Spleen (tissue), 11 donors: ENCODE results near the gene LIPJ. TPM values are rescaled to one million over a fixed set of nuclear protein-coding genes. Genes with fewer than 3 reads are reported as not detected.

Source experiments
- DNase-seq: peaks from one replicate; pipeline ENCODE4 v3.0.0-alpha.2; 2020
- H3K27ac ChIP-seq, 8 donors: fragments of 200-600 bp; sonication (generic) in 7 of 8; 1 replicate in 4 of 8; 2 replicates in 4 of 8; pipeline versions ENCODE4 v1.5.0 to v1.8.0; 2016 to 2021; ENCODE audit warnings: inconsistent platforms in 4 of 8, mild to moderate bottlenecking in 4 of 8, moderate library complexity in 1 of 8
- H3K27me3 ChIP-seq, 7 donors: fragments of 200-600 bp; sonication (generic) in 6 of 7; replicated peaks in 1 of 7; 1 replicate in 4 of 7; 2 replicates in 3 of 7; pipeline versions ENCODE4 v1.5.0 to v1.8.0; 2016 to 2021; ENCODE audit warnings: inconsistent platforms in 3 of 7, mild to moderate bottlenecking in 1 of 7
- H3K36me3 ChIP-seq, 6 donors: fragments of 200-600 bp; sonication (generic) in 5 of 6; 1 replicate in 4 of 6; 2 replicates in 2 of 6; pipeline versions ENCODE4 v1.5.0 to v1.8.0; 2016 to 2021; ENCODE audit warnings: inconsistent platforms in 2 of 6
- H3K4me1 ChIP-seq, 6 donors: fragments of 200-600 bp; sonication (generic) in 5 of 6; 1 replicate in 3 of 6; 2 replicates in 3 of 6; pipeline versions ENCODE4 v1.5.0 to v1.8.0; 2016 to 2021; ENCODE audit warnings: inconsistent platforms in 3 of 6
- H3K4me3 ChIP-seq, 8 donors: fragments of 200-600 bp; sonication (generic) in 7 of 8; 1 replicate in 4 of 8; 2 replicates in 4 of 8; pipeline versions ENCODE4 v1.5.0 to v1.8.0; 2016 to 2021; ENCODE audit warnings: inconsistent platforms in 4 of 8, mild to moderate bottlenecking in 4 of 8, moderate library complexity in 2 of 8
- H3K9me3 ChIP-seq, 8 donors: fragments of 200-600 bp; sonication (generic) in 7 of 8; 1 replicate in 4 of 8; 2 replicates in 4 of 8; pipeline versions ENCODE4 v1.5.0 to v1.8.0; 2016 to 2021; ENCODE audit warnings: inconsistent platforms in 4 of 8
- POLR2A ChIP-seq, 3 donors: fragments of 450-650 bp; IDR thresholded peaks; one replicate each; pipeline ENCODE4 v1.5.1; 2017; ENCODE audit warnings: antibody characterized with exemption in 3 of 3, mild to moderate bottlenecking in 1 of 3
- POLR2AphosphoS5 ChIP-seq, 3 donors: sonication (generic); formaldehyde crosslinking; IDR thresholded peaks; one replicate each; pipeline ENCODE4 v1.5.1; 2017; ENCODE audit warnings: antibody characterized with exemption in 3 of 3
- WGBS, 5 donors: extraction: QIAGEN DNeasy Blood & Tissue Kit in 3 of 5; methylation state at CpG; one replicate each; pipeline versions ENCODE4 v1.1.5 to v1.1.7; 2013 to 2018; 5-methylcytosine and 5-hydroxymethylcytosine counted together
- intact Hi-C: fragments of 100-400 bp; cut with DNase I; formaldehyde crosslinking; loops from one replicate; pipeline ENCODE4 v1.15.0; 2023; ENCODE audit warnings: low total_unique reads
- polyA plus RNA-seq, 3 donors: library from polyadenylated mRNA; stranded (reverse); fragments of 200-250 nt; gene quantifications; one replicate each; pipeline ENCODE4 v1.2.1, GENCODE V29; 2013
- total RNA-seq, 7 donors: library from RNA; depleted of rRNA in 3 of 7; stranded (reverse); fragments of >200 nt in 3 of 7; fragmentation: NEBNext Ultra II Directional in 4 of 7; extraction: Animal tissue kit (Norgen Biotek cat#: 25700) in 4 of 7; gene quantifications; one replicate each; pipeline versions ENCODE4 v1.1.0 to v1.2.1, GENCODE V29; 2016 to 2021
- TF ChIP-seq, protein P1 (sequence below), 11 experiments: fragments of 200-600 bp in 7 of 11; fragments of 450-650 bp in 4 of 11; sonication (generic) in 4 of 11; IDR thresholded peaks in 8 of 11; conservative IDR thresholded peaks in 3 of 11; 1 replicate in 7 of 11; 2 replicates in 4 of 11; pipeline versions ENCODE4 v1.4.0 to v1.8.0; 2016 to 2021; ENCODE audit warnings: antibody characterized with exemption in 11 of 11, inconsistent platforms in 4 of 11, mild to moderate bottlenecking in 1 of 11
- donor health status: healthy with polysubstance abuse.
- donor health status: DM: no; HTN: no; CAD: no; lungs with moderate emphysema.
- donor health status: DM: no; HTN: no; CAD: no.
- donor health status: Bipolar disorder and iron deficiency.
- donor health status: healthy.
- donor health status: DM: no; HTN: no; CAD: no.
- donor health status: DM: yes; HTN: yes; CAD: no.

LIPJ gene
- total and polyA plus RNA-seq, 10 donors, result 0.10 to 0.57 (median 0.22) TPM; not detected in 2

- no peak overlapping the region for H3K4me3 ChIP-seq
- TF ChIP-seq, protein P1, sequence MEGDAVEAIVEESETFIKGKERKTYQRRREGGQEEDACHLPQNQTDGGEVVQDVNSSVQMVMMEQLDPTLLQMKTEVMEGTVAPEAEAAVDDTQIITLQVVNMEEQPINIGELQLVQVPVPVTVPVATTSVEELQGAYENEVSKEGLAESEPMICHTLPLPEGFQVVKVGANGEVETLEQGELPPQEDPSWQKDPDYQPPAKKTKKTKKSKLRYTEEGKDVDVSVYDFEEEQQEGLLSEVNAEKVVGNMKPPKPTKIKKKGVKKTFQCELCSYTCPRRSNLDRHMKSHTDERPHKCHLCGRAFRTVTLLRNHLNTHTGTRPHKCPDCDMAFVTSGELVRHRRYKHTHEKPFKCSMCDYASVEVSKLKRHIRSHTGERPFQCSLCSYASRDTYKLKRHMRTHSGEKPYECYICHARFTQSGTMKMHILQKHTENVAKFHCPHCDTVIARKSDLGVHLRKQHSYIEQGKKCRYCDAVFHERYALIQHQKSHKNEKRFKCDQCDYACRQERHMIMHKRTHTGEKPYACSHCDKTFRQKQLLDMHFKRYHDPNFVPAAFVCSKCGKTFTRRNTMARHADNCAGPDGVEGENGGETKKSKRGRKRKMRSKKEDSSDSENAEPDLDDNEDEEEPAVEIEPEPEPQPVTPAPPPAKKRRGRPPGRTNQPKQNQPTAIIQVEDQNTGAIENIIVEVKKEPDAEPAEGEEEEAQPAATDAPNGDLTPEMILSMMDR (IDR thresholded peaks at IDR 0.05 in 8 of 11, conservative IDR thresholded peaks at IDR 0.05 in 3 of 11), result no peak
- TF ChIP-seq POLR2A (IDR thresholded peaks at IDR 0.05), result no peak
- TF ChIP-seq POLR2AphosphoS5 (IDR thresholded peaks at IDR 0.05), result no peak
- H3K27ac ChIP-seq, result no peak overlapping the region
- no peak for DNase-seq
- intact Hi-C loops, result no loop called here
- peaks cover 0 to 15% (median 10%) of the 10 kb centered on the region in 8 donors for H3K9me3 ChIP-seq
- H3K36me3 ChIP-seq, result no peaks in the 10 kb centered on the region
- no peaks in the 10 kb centered on the region for H3K27me3 ChIP-seq
- 78 to 91% (median 87%) methylated on average over 6 of the region's 6 CpGs for WGBS, 5 donors
- H3K4me1 ChIP-seq, result peaks cover 0 to 4% (median 0%) of the 10 kb centered on the region in 6 donors
Observed at GRCh38 chr10:88642209-88642608, 55.6 kb downstream of the LIPJ start.

DNA sequence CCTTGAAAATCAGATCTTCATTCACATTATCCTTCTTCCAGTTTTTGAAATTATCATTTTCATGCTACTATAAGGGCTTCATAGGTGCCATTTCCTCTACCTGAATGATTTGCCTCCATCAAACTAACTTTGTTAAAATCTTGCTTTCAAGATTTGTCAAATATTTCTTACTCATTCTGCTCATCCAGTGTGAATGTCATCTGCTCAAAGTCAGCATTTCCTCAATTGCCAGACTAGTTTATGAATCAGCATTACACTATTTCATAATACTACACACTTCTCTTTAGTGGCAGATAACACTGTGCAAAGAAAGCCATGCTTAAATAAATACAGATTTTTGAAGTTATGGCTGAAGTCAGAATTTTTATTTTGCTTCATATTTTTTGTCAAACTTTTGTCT is 56.4 kb downstream of the LIPJ start:
- Histone ChIP-seq H3K9me3 (peaks cover 0 to 11% (median 7%) of the 10 kb centered on the region in 8 donors), H3K4me1 (peaks cover 0 to 5% (median 0%) of the 10 kb centered on the region in 6 donors), H3K27me3 (no peaks in the 10 kb centered on the region), H3K4me3 (no peak overlapping the region), H3K27ac (no peak overlapping the region), H3K36me3 (no peaks in the 10 kb centered on the region)
- no peak for TF ChIP-seq POLR2A (IDR thresholded peaks at IDR 0.05)
- TF ChIP-seq POLR2AphosphoS5 (IDR thresholded peaks at IDR 0.05), result no peak
- TF ChIP-seq, protein P1 (IDR thresholded peaks at IDR 0.05 in 8 of 11, conservative IDR thresholded peaks at IDR 0.05 in 3 of 11), result no peak
- no peak for DNase-seq
- intact Hi-C loops, result no loop called here

- Histone ChIP-seq H3K4me1 (peaks cover 0 to 5% (median 0%) of the 10 kb centered on the region in 6 donors), H3K36me3 (no peaks in the 10 kb centered on the region), H3K9me3 (no peaks in the 10 kb centered on the region), H3K27ac (no peak overlapping the region), H3K4me3 (no peak overlapping the region), H3K27me3 (no peaks in the 10 kb centered on the region)
- TF ChIP-seq, protein P1 (IDR thresholded peaks at IDR 0.05 in 8 of 11, conservative IDR thresholded peaks at IDR 0.05 in 3 of 11), result no peak
- intact Hi-C loops, result no loop called here
- DNase-seq, result no peak
- WGBS, 5 donors, result 25 to 50% (median 36%) methylated on average over 2 of the region's 2 CpGs
Observed at GRCh38 chr10:88647061-88647615, 60.6 kb downstream of the LIPJ start.

DNA sequence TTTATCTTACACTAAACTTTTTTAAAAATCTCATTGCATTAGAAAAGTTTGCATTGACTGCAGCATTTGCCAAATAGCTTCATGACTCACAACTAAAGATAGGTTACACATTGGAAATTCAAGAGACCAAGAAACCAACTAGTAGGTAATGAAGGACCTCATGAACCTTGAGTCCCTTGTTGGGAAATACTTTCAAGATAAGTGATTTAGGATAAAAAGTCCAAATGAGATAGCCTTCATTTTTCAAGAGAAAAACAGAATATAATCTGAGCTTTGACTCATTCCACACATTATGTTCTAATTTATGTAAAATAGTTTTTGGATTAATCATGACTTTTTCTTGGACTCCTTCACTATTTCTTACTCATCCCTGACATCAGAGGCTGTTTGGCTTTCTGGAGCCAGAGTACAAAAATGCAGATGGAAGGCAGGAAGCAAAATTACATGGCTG is 64.6 kb downstream of the LIPJ start:
- intact Hi-C loops, result no loop called here

More for the DNA sequence above, 64.6 kb downstream of the LIPJ start:
- Histone ChIP-seq H3K36me3 (no peaks in the 10 kb centered on the region), H3K27me3 (no peaks in the 10 kb centered on the region), H3K9me3 (no peaks in the 10 kb centered on the region), H3K27ac (no peak overlapping the region), H3K4me1 (peaks cover 0 to 5% (median 0%) of the 10 kb centered on the region in 6 donors), H3K4me3 (no peak overlapping the region)
- TF ChIP-seq POLR2AphosphoS5 (IDR thresholded peaks at IDR 0.05) (no peak), POLR2A (IDR thresholded peaks at IDR 0.05) (no peak)
- TF ChIP-seq, protein P1 (IDR thresholded peaks at IDR 0.05 in 8 of 11, conservative IDR thresholded peaks at IDR 0.05 in 3 of 11), result no peak
- no peak for DNase-seq
